K562 (cell line): ENCODE data around the gene ANKS1B. TPM values are rescaled to one million over a fixed set of nuclear protein-coding genes. Genes with fewer than 3 reads are reported as not detected.

ENCODE experiments used
- ATAC-seq: fragments of 200-7000 bp; cut with Tn5 transposase; 3 replicates; pipeline ENCODE4 v1.9.1; 2020; ENCODE audit warnings: moderate library complexity
- BruUV-seq: library from RNA; stranded (reverse); fragments of 400-500 nt; replicated peaks from 2 replicates; lab custom pipeline; 2021; lab: Mats Ljungman, UMichigan
- CTCF ChIA-PET: fragments of 300-600 bp; formaldehyde crosslinking; extraction: SDS; loops from one replicate; lab custom pipeline; 2021; ENCODE audit warnings: low intra/inter-chr PET ratio; lab: Yijun Ruan, JAX
- POLR2A ChIA-PET: fragments of 300-600, 350-650 bp; sonication (Branson Sonifier 250); formaldehyde crosslinking; extraction: SDS; loops from one replicate; lab custom pipeline; 2021; ENCODE audit warnings: antibody characterized with exemption, inconsistent platforms; lab: Yijun Ruan, JAX
- DNase-seq, 4 experiments: peaks; one replicate each; pipeline versions ENCODE4 v3.0.0 to v3.0.0-alpha.2; 2011 to 2018; ENCODE audit warnings: low spot score in 3 of 4, mixed read lengths in 3 of 4; ENCODE audit errors: extremely low read depth in 1 of 4
- FAIRE-seq: peaks from 2 replicates; lab custom pipeline; 2011; peaks lifted over from hg19 to GRCh38; lab: Jason Lieb, UNC
- H2AFZ ChIP-seq: 2 replicates; pipeline ENCODE4 v1.6.0; 2011; ENCODE audit warnings: low read depth, low read length, control low read depth, inconsistent platforms
- H3K27ac ChIP-seq: fragments of 200-600 bp; 3 replicates; pipeline ENCODE4 v1.8.0; 2011; ENCODE audit warnings: low read depth, mild to moderate bottlenecking, control low read depth, inconsistent platforms, low read length, moderate library complexity, mixed read lengths; ENCODE audit errors: extremely low read depth
- H3K27me3 ChIP-seq, 2 experiments: fragments of 300-600 bp in 1 of 2; 2 replicates in 1 of 2; 3 replicates in 1 of 2; pipeline versions ENCODE4 v1.6.0 to v1.8.0; 2011; ENCODE audit warnings: inconsistent platforms in 2 of 2, low read length in 2 of 2, mild to moderate bottlenecking in 1 of 2, mixed read lengths in 1 of 2, moderate library complexity in 1 of 2; ENCODE audit not compliant: control insufficient read depth in 2 of 2, insufficient read depth in 2 of 2
- H3K36me3 ChIP-seq: fragments of 300-600 bp; 3 replicates; pipeline ENCODE4 v1.8.0; 2011; ENCODE audit warnings: mild to moderate bottlenecking, low read length, inconsistent platforms; ENCODE audit not compliant: control insufficient read depth, insufficient read depth
- H3K4me1 ChIP-seq, 2 experiments: fragments of 200-600 bp in 1 of 2; replicated peaks in 1 of 2; 2 replicates in 1 of 2; 3 replicates in 1 of 2; pipeline versions ENCODE4 v1.5.1 to v1.8.0; 2011; ENCODE audit warnings: inconsistent platforms in 2 of 2, low read length in 2 of 2, mild to moderate bottlenecking in 1 of 2, mixed read lengths in 1 of 2, moderate library complexity in 1 of 2; ENCODE audit not compliant: control insufficient read depth in 2 of 2, insufficient read depth in 2 of 2
- H3K4me2 ChIP-seq: 2 replicates; pipeline ENCODE4 v1.6.1; 2011; ENCODE audit warnings: low read length, control low read depth, inconsistent platforms, mixed read lengths; ENCODE audit not compliant: insufficient read depth
- H3K4me3 ChIP-seq: fragments of 200-600 bp; sonication (generic), shearing (Covaris generic); 2 replicates; pipeline ENCODE4 v1.5.1; 2016; ENCODE audit warnings: control low read depth, inconsistent platforms
- H3K79me2 ChIP-seq: fragments of 200-600 bp; 3 replicates; pipeline ENCODE4 v1.8.0; 2011; ENCODE audit warnings: low read length, inconsistent platforms; ENCODE audit not compliant: control insufficient read depth, insufficient read depth
- H3K9ac ChIP-seq, 2 experiments: 2 replicates each; pipeline versions ENCODE4 v1.6.0 to v1.6.1; 2011; ENCODE audit warnings: low read depth in 2 of 2, low read length in 2 of 2, control low read depth in 1 of 2, inconsistent platforms in 1 of 2, mild to moderate bottlenecking in 1 of 2, mixed read lengths in 1 of 2; ENCODE audit not compliant: insufficient read depth in 1 of 2
- H3K9me1 ChIP-seq: one replicate; pipeline ENCODE4 v1.6.0; 2011; ENCODE audit warnings: inconsistent platforms, mild to moderate bottlenecking, low read length, moderate library complexity; ENCODE audit not compliant: control insufficient read depth, insufficient read depth
- H3K9me3 ChIP-seq: replicated peaks from 2 replicates; pipeline ENCODE4 v1.5.1; 2011; ENCODE audit warnings: low read depth, low read length, inconsistent platforms; ENCODE audit not compliant: control insufficient read depth, insufficient read depth
- H4K20me1 ChIP-seq: replicated peaks from 2 replicates; pipeline ENCODE4 v1.6.1; 2011; ENCODE audit warnings: low read length, inconsistent platforms, mixed read lengths; ENCODE audit not compliant: control insufficient read depth, insufficient read depth
- ARID4B ChIP-seq: sonication (generic); formaldehyde crosslinking; IDR thresholded peaks from 2 replicates; pipeline ENCODE4 v1.8.0; 2022; ENCODE audit warnings: mild to moderate bottlenecking, missing genetic modification reagents
- CLOCK ChIP-seq: fragments of 250-450 bp; sonication (Bioruptor Pico); IDR thresholded peaks from 2 replicates; pipeline ENCODE4 v1.4.0; 2020; ENCODE audit warnings: mild to moderate bottlenecking, moderate library complexity, borderline replicate concordance
- CTBP1 ChIP-seq: fragments of 450-650 bp; IDR thresholded peaks from 2 replicates; pipeline ENCODE4 v1.6.1; 2016; ENCODE audit warnings: borderline replicate concordance
- FOS ChIP-seq: IDR thresholded peaks from 3 replicates; pipeline ENCODE4 v1.6.1; 2011; ENCODE audit not compliant: insufficient read length; ENCODE audit errors: extremely low read depth
- HDAC3 ChIP-seq: fragments of 450-650 bp; IDR thresholded peaks from 2 replicates; pipeline ENCODE4 v1.6.1; 2018; ENCODE audit warnings: borderline replicate concordance, mild to moderate bottlenecking, moderate library complexity; ENCODE audit not compliant: partially characterized antibody
- MAFG ChIP-seq: fragments of 450-650 bp; conservative IDR thresholded peaks from 2 replicates; pipeline ENCODE4 v1.6.1; 2016; ENCODE audit warnings: missing genetic modification characterization, missing compliant biosample characterization
- MIER1 ChIP-seq: fragments of 450-650 bp; IDR thresholded peaks from 2 replicates; pipeline ENCODE4 v1.6.1; 2016; ENCODE audit warnings: antibody characterized with exemption, mild to moderate bottlenecking, low read depth
- MYBL2 ChIP-seq, 2 experiments: fragments of 450-650 bp in 1 of 2; sonication (generic) in 1 of 2; formaldehyde crosslinking in 1 of 2; IDR thresholded peaks; 2 replicates each; pipeline versions ENCODE4 v1.6.1 to v1.8.1; 2017 to 2022; ENCODE audit warnings: borderline replicate concordance in 1 of 2, inconsistent platforms in 1 of 2, low read depth in 1 of 2, mild to moderate bottlenecking in 1 of 2, missing genetic modification reagents in 1 of 2, moderate library complexity in 1 of 2
- SETDB1 ChIP-seq: IDR thresholded peaks from one replicate; pipeline ENCODE4 v1.6.1; 2012; ENCODE audit warnings: low read length, control low read depth, inconsistent platforms
- WGBS: fragments of 100-300 bp; shearing (Covaris generic); methylation state at CpG from one replicate; pipeline ENCODE4 v1.1.6; 2016; ENCODE audit warnings: low coverage, mixed read lengths; ENCODE audit not compliant: insufficient coverage; ENCODE audit errors: missing lambda C conversion rate; 5-methylcytosine and 5-hydroxymethylcytosine counted together
- in situ Hi-C: fragments of 300-500 bp; cut with MboI; formaldehyde crosslinking; loops from 4 replicates; pipeline ENCODE4 v1.15.0; 2018; ENCODE audit warnings: inconsistent platforms, mixed read lengths
- intact Hi-C: fragments of 100-400 bp; cut with micrococcal nuclease; formaldehyde crosslinking; loops from 2 replicates; pipeline ENCODE4 v1.14.2; 2022
- polyA plus RNA-seq, 8 experiments: library from polyadenylated mRNA; depleted of rRNA in 4 of 8; stranded (reverse) in 5 of 8; unstranded in 3 of 8; fragments of >200 nt; fragmentation: Nextera tagmentation in 2 of 8; fragmentation: Illumina TruSeq in 1 of 8; extraction: Ambion mirVana in 2 of 8; extraction: Trizol in 1 of 8; gene quantifications; 2 replicates each; pipeline versions ENCODE4 v1.2.1 to v1.2.3, GENCODE V29; 2011 to 2014; ENCODE audit warnings: inconsistent platforms in 1 of 8, missing spikeins in 1 of 8
- total RNA-seq, 7 experiments: library from RNA; depleted of rRNA in 6 of 7; stranded (reverse); fragments of >200 nt in 6 of 7; fragmentation: Illumina TruSeq in 2 of 7; extraction: Trizol in 2 of 7; gene quantifications; 2 replicates each; pipeline versions ENCODE4 v1.2.1 to v1.2.3, GENCODE V29; 2011 to 2021; ENCODE audit warnings: low replicate concordance in 1 of 7

ANKS1B gene
- total and polyA plus RNA-seq, 9 of the 15 experiments (the other 6 are each of a cell fraction or from before 2014, with no cell fraction given) = 0.04 to 0.47 (median 0.28) TPM; not detected in 4

- Histone ChIP-seq H3K9me3 (no peaks in the 10 kb centered on the region), H3K27me3 (no peaks in the 10 kb centered on the region), H3K9me1 (no peaks in the 10 kb centered on the region), H4K20me1 (no peaks in the 10 kb centered on the region), H3K4me2 (no peak overlapping the region)
- ATAC-seq = no peak
- TF ChIP-seq CTBP1 (no peak), FOS (no peak), SETDB1 (no peak), MIER1 (no peak), MYBL2 (IDR thresholded peaks at IDR 0.05; ENCODE audit: low read depth) (no peak), MYBL2 (CRISPR knock-in tag; IDR thresholded peaks at IDR 0.05; ENCODE audit: borderline replicate concordance) (no peak), MAFG (tag) (no peak), ARID4B (CRISPR knock-in tag) (no peak), HDAC3 (no peak), CLOCK (CRISPR knock-in tag) (no peak)
- TF ChIP-seq, all 486 proteins: peak for 0
- no peak for DNase-seq
- 1% methylated on average over 4 of the region's 4 CpGs for WGBS
- ChIA-PET POLR2A (interaction anchor here (0.6 kb wide), 2 partner anchors 70 to 1139 kb away, joined by 3 to 4 read pairs; no protein-coding TSS in a partner anchor), CTCF (no interaction called here)
- Histone ChIP-seq H2AFZ (no peak overlapping the region), H3K79me2 (no peaks in the 10 kb centered on the region), H3K9ac (no peak overlapping the region), H3K36me3 (no peaks in the 10 kb centered on the region), H3K27ac (no peak overlapping the region), H3K4me3 (no peak overlapping the region), H3K4me1 (no peaks in the 10 kb centered on the region)
- BruUV-seq = no TSS peak
- no peak for FAIRE-seq
- intact Hi-C loops (no loop called here), in situ Hi-C loops (no loop called here)
Observed at GRCh38 chr12:98948343-98948949, 1036.3 kb downstream of the ANKS1B start.
